T1000 (cell line): ENCODE results near the gene PPP4R3B.
A peak's percentile ranks its signal among the peaks of the same experiment; 100 is the strongest.
"Not testable (repeated sequence)": the region's sequence is repeated elsewhere in the genome, so short reads cannot be mapped to it uniquely, and the experiment has no call there.

Experiments
- DNase-seq: peaks from one replicate; lab custom pipeline; 2025; ENCODE audit warnings: mixed read lengths; lab: John Stamatoyannopoulos, UW

The PPP4R3B gene

DNA sequence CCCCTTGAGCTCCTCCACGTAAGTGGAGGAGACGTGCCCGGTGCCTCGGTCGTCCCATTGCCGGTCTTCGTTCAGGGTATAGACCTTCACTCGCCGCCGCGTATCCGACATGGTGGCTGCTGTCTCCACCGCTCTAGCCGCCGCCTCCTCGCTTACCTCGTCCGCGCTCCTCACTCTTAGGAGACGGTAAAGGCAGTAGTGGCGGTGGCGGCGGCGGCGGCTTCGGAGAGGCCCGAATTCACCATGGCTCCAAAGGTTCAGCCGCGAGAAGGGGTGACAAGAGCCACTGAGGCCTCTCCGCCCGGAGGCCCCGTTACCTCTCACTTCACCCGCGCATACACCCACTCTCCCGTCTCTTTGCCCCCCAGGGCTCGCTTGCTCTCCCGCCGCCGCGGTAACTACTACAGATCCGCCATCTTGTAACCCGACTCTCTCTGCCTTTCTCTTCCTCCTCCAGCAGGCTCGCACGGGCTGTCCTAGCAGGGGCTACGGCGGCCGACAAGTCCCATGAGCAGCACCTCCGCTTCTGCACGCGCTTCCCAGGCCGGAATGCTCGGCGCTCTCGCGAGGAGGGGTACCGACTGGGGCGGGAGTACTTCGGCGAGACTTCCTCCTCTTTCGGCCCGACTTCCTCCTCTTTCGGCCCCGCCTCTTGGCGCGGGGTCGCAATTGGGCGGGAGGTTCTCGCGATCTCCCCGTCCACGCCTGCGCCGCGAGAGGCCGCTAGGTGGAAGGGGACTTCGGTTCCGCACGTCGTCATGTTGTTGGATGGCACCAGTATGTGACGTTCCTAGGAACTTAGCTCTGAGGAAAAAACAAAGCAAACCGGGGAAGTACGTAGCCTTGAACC is at the start of gene PPP4R3B:
Gene PPP4R3B (minus strand): TSS at position 448 of the 850 bp plus-strand sequence. CDS start 337 bp downstream, at position 111.
- DNase-seq = peak; percentile 98

DNA sequence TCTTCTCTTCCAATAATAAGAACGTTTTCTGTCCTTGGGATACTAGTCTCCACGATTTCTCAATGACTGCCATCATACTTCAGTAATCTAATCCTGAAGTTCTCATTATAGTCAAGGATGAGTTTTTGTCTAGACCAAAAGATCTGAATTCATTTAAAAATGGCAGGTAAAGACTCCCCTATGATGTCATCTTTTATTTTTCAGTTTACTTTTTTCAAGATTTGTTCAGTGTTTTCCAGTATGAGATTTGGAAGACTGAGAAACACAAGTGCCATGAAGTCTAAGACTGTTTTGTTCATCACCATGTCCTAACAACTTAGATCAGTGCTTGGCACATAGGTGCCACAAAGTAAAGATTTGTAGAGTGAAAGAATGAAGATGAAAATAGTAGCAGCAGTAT is 35.8 kb upstream of the PPP4R3B start:
- DNase-seq = no peak

- DNase-seq = no peak
Observed at GRCh38 chr2:55649211-55649610, 31.8 kb upstream of the PPP4R3B start.

DNA sequence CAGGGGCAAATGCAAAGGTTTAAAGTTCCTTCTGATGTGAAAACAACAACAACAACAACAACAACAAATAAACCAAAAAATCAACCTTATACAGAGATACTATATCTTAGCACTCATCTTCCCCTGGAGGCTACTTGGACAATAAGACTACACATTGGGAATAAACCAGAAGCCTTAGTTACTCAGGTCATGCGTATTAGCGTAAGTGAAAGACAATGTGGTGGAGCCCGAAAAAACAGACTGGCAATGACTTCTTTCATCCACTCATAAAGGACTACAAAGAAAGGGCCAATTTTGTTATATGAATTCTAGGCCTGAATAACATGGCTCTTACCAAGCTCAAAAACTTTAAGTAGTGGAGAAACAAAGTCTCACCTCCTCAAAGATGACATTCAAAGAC is 19.4 kb upstream of the PPP4R3B start:
- DNase-seq = no peak

DNA sequence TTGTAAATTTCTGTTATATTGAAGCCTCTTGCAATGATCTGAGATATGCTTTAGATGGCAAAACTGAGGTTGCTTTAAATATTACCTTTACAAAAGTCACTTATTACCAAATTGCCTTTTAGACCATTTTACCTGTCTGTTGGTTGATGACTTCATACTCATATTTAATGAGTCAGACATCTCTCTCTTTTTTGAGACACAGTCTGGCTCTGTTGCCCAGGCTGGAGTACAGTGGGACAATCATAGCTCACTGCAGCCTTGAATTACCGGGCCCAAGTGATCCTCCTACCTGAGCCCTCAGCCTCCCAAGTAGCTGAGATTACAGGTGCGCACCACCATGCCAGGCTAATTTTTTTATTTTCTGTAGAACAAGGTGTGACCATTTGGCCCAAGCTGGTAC is 11.5 kb upstream of the PPP4R3B start:
- DNase-seq = no peak

DNA sequence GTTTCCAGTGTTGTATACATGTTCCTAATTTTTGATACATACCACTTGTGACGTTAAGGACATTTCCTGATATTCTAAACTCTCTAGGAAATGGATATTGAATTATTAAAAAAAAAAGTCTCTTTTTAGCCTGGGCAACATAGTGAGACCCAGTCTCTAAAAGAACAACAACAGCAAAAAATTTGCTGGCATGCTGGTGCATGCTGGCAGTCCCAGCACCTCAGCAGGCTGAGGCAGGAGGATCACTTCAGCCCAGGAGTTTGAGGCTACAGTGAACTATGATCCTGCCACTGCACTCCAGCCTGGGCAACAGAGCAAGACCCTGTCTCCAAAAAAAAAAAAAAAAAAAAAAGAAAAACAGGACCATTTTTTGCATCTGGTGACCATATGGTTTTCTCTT is 10.5 kb upstream of the PPP4R3B start:
- no peak for DNase-seq

GRCh38 chr2:55621802-55622201 is 4.4 kb upstream of the PPP4R3B start:
- DNase-seq = no peak

DNA sequence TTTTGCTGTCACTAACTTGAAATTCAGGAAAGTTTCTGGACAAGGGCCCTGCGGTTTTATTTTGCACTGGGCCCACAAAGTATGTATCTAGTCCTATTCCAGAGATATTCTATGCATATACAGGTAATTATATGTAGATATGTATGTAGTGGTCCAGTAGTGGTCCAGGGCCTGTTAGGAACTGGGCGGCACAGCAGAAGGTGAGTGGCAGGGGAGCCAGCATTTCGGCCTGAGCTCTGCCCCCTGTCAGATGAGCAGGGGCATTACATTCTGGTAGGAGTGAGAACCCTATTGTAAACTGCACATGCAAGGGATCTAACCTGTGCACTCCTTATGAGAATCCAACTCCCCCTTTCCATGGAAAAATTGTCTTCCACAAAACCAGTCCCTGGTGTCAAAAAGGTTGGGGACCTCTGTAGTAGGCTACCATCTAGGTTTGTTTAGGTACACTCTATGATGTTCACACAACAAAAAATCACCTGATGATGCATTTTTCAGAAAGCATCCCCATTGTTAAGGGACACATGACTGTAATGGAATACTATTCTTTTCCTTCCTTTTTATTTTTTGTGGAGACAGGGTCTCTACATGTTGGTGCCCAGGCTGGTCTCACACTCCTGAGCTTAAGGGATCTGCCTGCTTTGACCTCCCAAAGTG is 2.8 kb upstream of the PPP4R3B start:
- DNase-seq = no peak

DNA sequence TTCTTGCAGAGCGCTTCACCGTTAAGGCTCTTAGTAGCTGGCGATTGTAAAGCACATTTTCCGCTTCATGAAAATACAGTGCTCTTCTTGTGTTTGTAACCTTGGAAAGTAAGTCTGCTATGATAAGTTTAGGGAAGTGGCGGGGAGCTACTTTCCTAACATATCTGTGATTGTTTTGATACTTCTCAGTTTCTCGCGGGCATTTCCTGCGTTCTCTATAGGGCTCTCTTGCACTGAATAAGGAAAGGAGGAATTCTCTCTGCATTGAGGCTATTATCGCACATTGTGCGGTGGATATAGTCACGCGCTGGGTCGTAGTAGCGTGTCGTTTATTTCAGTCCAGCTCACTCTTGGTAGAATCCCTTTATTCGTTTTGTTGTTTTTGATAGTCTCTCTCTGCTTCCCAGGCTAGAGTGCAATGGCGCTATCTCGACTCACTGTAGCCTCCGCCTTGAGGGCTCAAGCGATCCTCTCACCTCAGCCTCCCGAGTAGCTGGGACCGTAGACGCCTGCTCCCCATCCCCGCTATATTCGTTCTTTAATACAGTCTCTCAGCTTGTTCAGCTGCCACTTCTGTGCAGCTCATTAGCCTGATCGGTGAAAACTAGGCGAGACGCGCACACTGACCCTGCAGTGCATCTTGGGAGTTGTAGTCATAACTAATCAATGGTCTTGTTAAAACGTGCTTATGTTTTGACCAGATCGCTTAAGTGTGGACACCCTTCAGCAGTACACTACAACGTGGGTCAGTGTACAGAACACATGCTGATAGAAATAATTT is 1.0 kb upstream of the PPP4R3B start:
- no peak for DNase-seq

GRCh38 chr2:55618025-55618274 is 528 bp upstream of the PPP4R3B start:
- DNase-seq = no peak

DNA sequence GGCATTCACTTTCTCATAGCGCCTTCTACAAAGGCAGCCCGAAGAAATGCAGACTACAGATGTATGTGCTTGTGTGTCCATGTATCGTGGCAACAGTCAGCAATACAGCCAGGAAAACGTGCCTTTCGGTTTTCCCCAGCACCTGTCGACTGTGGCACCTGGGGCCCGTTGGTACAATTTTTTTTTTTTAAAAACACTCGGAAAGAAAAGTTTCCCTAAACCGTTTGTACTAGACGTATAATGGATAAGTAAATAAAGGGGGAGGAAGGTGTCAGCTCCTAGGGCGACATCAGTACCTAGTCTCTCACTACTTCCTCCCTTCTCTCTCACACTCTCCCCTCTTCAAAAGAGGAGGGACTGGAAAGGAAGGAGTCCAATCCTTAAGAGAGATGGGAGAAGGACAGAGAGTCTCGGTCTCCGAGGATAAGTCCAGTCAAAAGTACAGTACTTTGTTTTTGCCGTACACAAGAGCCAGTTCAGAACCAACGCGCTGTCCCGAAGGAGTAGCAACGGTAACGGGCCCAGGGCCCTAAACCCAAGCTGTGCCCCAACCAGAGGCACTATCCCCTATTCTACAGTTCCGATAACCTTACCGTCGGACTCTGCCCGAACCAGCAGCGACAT is 759 bp downstream of the PPP4R3B start:
- no peak for DNase-seq

GRCh38 chr2:55611997-55612396 is 5.4 kb downstream of the PPP4R3B start:
- DNase-seq = no peak

GRCh38 chr2:55610954-55611743 is 6.3 kb downstream of the PPP4R3B start:
- no peak for DNase-seq

GRCh38 chr2:55609938-55610578 is 7.4 kb downstream of the PPP4R3B start:
- no peak for DNase-seq

DNA sequence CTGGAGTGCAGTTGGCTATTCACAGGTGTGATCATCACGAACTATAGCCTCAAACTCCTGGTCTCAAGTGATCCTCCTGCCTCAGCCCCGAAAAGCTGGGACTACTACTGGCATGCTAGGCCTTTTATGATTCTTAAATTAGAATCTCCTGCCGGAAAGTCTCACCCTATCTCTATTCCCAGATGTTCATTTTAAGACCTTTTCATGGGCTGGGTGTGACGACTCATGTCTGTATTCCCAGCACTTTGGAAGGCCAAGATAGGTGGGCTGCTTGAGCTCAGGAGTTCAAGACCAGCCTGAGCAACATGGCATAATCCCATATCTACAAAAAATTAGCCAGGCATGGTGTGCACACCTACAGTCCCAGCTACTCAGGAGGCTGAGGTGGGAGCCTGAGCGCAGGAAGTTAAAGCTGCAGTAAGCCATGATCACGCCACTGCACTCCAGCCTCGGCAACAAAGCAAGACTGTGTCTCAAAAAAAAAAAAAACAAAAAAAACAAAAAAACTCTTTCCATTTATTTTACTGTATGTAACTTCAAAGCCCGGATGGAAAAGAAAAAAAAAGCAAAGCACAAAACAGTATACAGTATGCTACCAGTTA is 8.1 kb downstream of the PPP4R3B start:
- DNase-seq = no peak

GRCh38 chr2:55607717-55608116 is 9.7 kb downstream of the PPP4R3B start:
- DNase-seq = no peak

GRCh38 chr2:55604027-55604565 is 13.3 kb downstream of the PPP4R3B start:
- no peak for DNase-seq

GRCh38 chr2:55601849-55602248 is 15.6 kb downstream of the PPP4R3B start:
- no peak for DNase-seq

- no peak for DNase-seq
Observed at GRCh38 chr2:55598056-55598795, 19.2 kb downstream of the PPP4R3B start.

DNA sequence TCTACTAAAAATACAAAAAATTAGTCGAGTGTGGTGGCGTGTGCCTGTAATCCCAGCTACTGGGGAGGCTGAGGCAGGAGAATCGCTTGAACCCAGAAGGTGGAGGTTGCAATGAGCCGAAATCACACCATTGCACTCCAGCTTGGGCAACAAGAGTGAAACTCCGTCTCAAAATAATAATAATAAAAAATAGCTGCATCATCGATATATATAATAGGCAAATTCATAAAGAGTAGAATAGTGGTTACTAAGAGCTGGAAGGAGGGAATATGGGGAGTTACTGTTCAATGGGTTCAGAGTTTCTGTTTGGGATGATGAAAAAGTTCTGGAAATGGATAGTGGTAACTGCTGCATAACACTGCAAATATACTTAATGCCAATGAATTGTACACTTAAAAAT is 20.6 kb downstream of the PPP4R3B start:
- not testable (repeated sequence) for DNase-seq
